ENCODE data around the gene ZNF367.

ZNF367 gene

GRCh38 chr9:96418083-96418919 is at the start of gene ZNF367:
Gene ZNF367 (minus strand): TSS chr9:96418370. CDS start chr9:96418032, 338 bp downstream.
- DNase-seq (ENCODE audit: low read depth in 2 of 2), result peak; percentile 95 to 96

DNA sequence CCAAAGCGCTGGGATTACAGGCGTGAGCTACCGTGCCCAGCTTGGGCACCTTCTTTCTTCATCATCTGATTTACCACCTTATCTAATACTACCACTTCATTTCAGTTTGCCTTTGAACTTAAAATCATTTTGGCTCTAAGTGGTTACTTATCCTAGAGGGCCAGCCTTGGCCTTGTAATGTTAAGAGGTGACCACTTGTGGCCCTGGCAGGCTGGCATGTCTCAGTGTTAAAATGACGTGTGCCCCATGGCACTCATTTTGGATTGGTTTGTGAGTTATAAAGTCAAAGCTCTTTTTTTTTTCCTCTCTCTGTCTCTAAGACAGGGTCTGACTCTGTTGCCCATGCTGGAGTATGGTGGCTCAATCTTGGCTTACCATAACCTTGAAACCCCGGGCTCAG is 49.6 kb upstream of the ZNF367 start:
- DNase-seq (ENCODE audit: low read depth in 2 of 2), result no peak

- DNase-seq (ENCODE audit: low read depth in 2 of 2), result no peak
These were observed 46.3 kb upstream of the ZNF367 start for GRCh38 chr9:96464426-96464825.

DNA sequence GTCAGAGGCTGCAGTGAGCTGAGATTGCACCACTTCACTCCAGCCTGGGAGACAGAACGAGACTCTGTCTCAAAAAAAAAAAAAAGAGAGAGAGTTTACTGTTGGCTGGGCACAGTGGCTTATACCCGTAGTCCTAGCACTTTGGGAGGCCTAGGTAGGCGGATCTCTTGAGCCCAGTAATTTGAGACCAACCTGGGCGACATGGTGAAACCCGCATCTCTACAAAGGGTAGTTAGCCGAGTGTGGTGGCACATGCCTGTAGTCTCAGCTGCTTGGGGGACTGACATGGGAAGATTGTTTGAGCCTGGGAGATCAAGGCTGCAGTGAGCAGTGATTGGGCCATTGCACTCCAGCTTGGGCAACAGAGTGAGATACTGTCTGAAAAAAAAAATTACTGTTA is 44.4 kb upstream of the ZNF367 start:
- DNase-seq (ENCODE audit: low read depth in 2 of 2), result no peak

GRCh38 chr9:96461336-96461735 is 43.2 kb upstream of the ZNF367 start:
- no peak for DNase-seq (ENCODE audit: low read depth in 2 of 2)

DNA sequence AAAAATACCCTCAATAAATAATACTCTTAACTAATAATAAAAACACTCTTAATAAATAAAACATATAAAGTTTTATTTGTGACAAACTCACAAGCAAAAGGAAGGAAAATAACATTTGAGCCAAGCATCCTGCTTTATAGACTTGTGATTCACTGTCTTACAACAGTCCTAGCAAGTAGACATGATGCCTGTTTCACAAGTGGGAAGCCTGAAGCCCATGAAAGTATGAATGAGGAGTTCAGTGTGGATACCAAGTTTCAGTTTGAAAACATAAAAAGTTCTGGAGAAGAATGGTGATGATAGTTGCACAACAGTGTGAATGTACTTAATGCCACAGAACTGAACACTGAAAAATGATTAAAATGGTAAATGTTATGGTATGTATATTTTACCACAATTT is 42.7 kb upstream of the ZNF367 start:
- DNase-seq (ENCODE audit: low read depth in 2 of 2), result peak; percentile 47 to 52

DNA sequence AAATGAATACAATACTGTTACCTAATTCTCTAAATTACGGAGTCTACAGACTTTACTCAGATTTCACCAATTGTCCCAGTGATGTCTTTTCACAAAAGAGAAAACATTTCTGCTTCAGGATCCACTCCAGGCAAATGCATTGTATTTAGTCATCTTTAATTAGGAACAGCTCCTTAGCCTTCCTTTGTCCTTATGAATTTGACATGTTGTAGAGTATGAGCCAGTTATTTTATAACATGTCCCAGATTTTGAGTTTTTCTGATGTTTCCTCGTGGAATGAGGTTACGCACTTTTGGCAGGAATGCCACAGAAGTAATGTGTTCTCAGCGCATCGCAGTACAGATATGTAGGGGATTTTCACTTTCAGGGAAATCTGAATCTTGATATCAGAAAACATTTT is 42.3 kb upstream of the ZNF367 start:
- DNase-seq (ENCODE audit: low read depth in 2 of 2), result peak; percentile 53 to 55

DNA sequence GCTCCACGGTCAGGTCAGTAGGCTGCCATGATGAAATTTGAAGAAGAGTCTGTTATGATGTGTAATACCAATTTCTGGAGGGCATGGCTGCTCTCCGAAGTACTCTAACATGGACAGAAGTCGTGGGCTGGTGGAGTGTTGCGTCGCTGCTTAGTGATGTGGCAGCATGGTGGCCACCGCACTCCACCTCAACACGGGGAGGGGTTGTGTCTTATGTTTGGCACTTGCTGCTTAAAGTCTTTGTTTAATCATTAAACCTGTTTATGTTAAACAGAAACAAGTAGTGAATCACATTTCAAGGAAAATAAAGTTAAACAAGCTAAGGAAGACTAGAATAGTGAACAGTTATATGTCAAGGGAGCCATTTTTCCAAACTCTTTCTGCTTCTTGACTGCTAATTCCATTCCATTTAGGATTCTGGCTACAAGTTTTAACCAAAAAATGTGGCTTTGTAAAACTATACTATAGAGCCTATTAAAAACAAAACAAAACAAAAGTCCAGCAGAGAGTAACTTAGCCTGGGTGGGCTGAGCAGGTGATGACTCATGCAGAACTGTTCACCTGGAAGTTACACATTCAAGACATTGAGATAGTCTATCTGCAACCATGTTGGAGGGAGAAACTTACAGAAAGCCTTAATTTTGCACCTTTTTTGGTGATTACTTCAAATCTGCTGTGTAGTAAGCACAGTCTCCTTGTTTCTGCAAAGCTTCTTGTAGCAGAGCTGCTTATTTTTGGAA is 41.3 kb upstream of the ZNF367 start:
- no peak for DNase-seq (ENCODE audit: low read depth in 2 of 2)

DNA sequence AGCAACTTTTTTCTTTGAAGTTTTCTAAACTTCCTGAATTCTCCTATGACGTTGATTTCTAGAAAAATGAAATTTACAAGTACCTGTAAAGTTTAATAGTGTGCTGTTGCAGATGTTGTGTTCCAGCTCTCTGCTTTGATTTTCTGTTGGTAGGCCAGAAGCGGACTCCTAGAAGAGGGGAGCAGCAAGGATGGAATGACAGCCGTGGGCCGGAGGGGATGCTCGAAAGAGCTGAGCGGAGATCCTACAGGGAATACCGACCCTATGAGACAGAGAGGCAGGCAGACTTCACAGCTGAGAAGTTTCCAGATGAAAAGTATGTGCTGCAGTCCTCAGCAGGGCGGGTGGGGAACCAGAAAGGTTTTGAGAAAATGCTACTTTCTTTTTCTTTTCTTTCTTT is 40.1 kb upstream of the ZNF367 start:
- no peak for DNase-seq (ENCODE audit: low read depth in 2 of 2)

DNA sequence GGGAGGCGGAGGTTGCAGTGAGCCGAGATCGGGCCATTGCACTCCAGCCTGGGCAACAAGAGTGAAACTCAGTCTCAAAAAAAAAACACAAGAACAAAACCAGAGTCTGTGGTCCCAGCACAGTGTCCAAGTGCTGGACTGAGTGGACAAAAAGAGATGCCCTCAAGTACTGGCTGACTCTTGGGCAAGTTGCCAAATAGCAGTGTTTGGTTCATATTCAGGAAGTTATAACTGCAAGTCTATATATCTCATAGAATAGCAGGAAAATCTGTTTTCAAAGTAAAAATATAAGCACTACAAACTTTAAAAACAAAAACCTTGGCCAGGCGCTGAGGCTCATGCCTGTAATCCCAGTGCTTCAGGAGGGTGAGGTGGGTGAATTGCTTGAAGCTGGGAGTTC is 39.1 kb upstream of the ZNF367 start:
- no peak for DNase-seq (ENCODE audit: low read depth in 2 of 2)

- DNase-seq (ENCODE audit: low read depth in 2 of 2), result no peak
These were observed 35.5 kb upstream of the ZNF367 start for GRCh38 chr9:96453625-96454024.

- no peak for DNase-seq (ENCODE audit: low read depth in 2 of 2)
These were observed 32.7 kb upstream of the ZNF367 start for GRCh38 chr9:96450613-96451528.

- DNase-seq (ENCODE audit: low read depth in 2 of 2), result peak; percentile 82 to 83
These were observed 31.9 kb upstream of the ZNF367 start, which contains the start of gene HABP4 for GRCh38 chr9:96449845-96450612. Gene HABP4 (plus strand): TSS chr9:96450169. CDS start chr9:96450280, 111 bp downstream.

GRCh38 chr9:96449523-96449844 is 31.3 kb upstream of the ZNF367 start:
- no peak for DNase-seq (ENCODE audit: low read depth in 2 of 2)

- no peak for DNase-seq (ENCODE audit: low read depth in 2 of 2)
These were observed 30.5 kb upstream of the ZNF367 start for GRCh38 chr9:96448546-96449170.

DNA sequence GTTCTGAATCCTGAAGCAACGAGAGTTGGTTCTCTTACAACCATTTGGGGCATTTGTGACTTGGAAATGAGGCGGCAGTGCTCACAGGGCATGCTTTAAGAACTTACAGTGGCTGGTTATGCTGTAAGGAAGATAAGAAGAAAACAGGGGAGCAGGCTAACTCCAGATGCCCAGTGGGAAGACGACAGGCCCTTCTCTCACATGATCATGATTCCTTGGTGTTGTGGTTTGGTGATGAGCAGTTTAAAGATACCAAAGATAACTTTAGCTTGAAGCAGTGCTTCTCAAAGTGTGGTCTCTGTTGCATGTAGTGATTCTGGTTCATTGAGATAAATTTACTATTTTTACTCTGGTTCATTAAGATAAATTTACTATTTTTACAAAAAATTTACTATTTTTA is 29.2 kb upstream of the ZNF367 start:
- no peak for DNase-seq (ENCODE audit: low read depth in 2 of 2)

DNA sequence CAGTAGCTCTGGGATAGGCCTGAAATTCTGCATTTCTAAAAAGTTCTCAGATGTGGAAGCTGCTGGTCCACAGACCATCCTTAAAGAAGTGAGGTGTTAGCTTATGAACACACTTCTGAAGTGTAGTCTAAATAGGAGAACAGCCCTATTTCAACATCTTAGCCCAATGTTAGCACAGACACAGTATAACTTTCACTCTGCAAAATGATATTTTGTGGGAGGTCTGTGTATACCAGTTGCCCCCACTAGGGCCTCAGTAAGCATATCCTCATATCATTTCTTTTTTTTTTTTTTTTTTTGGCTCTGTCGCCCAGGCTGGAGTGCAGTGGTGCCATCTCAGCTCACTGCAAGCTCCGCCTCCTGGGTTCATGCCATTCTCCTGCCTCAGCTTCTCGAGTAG is 24.3 kb upstream of the ZNF367 start:
- no peak for DNase-seq (ENCODE audit: low read depth in 2 of 2)

DNA sequence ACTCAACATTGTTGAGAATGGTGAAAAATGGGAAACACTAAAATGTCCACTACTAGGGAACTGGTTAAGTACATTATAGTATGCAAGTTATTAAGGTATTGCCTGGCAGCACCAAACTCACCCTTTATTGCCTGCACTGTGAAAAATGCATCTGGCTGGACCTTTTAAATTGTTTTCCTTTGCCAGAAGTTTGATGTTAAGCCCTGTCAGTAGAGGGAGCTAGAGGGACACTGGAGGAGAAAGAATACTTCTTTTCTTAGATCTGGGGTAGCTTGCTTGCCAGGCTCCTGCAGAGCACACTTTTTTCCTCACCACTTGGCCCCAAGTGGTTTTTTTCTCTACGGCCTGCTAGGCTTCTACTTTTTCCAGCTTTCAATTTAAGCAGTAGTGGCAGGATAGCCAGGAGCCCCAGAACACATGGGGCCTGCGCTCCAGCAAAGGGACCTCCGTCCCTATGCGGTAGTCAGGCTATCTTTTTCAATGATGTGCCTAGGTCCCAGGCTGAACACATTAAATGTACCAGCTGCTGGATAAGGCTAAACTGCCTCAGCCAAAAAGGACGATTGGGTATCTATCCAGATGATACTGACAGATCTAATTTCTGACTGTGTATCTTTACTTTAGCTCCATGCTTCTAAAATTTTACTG is 23.8 kb upstream of the ZNF367 start:
- DNase-seq (ENCODE audit: low read depth in 2 of 2), result no peak

DNA sequence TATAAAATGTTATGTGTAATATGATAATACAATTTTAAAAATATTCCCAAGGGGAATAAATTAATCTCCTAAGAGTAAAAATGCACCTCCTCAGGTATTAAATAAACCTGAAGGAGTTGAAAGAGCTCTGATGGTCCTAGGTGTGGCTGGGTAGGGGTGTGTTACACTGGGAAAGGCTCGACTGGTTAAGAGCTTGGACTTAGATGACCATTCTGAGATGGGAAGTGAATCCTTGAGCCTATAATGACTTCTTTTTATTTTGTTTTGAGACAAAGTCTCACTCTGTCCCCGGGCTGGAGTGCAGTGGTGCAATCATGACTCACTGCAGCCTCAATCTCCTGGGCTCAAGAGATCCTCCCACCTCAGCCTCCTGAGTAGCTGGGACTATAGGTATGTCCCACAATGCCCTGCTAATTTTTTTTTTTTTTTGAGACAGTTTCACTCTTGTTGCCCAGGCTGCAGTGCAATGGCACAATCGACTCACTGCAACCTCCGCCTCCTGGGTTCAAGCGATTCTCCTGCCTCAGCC is 22.6 kb upstream of the ZNF367 start:
- DNase-seq (ENCODE audit: low read depth in 2 of 2), result no peak

DNA sequence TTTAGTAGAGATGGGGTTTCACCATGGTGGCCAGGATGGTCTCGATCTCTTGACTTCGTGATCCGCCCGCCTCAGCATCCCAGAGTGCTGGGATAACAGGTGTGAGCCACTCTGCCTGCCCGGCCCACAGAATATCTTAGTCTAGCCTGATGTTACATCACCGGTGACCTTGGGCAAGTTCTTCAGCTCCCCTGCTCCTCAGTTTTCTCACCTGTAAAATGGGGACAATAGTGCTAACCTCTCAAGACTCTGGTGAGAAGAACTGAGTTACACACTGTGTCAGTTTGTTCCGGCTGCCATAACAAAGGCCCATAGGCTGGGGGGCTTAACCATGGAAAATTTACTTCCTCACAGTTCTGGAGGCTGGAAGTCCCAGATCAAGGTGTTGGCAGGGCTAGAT is 19.3 kb upstream of the ZNF367 start:
- DNase-seq (ENCODE audit: low read depth in 2 of 2), result no peak

Data from fibroblast of skin of left biceps (primary cell).